ENCODE results near the gene UBE2F.

UBE2F gene

GRCh38 chr2:238082827-238083226, 116.0 kb downstream of the UBE2F start:
- no peak for DNase-seq

DNA sequence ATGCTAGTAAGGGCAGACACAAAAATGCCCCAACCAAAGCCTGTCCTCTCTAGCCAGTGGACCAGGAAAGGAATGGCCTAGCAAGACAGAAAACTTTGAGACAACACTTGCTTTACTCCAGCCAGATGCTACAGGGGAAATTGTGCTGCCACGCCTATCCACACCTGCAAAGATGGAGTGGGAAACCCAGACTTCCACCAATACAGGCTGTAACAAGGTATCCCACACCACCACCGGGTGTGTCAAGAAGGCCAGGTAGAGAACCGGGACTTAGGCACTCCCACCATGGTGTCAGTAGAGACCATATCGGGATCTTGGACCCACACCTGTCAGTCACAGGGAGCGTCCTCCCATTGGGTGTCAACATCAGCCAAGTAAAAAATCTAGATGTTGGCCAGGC, 117.1 kb downstream of the UBE2F start:
- no peak for DNase-seq

DNA sequence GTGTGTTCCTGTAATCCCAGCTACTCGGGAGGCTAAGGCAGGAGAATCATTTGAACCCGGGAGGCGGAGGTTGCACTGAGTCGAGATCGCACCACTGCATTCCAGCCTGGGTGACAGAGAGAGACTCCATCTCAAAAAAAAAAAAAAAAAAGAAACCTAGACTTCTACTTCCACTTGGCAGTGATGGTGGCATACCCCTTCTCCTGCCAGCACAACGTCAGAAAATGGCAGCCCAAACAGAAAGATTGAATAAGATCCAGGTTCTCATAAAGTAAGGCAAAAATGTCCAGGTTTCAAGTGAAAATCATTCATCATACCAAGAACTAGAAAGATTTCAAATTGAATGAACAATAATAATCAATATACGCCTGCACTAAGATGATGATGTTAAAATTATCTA, 117.9 kb downstream of the UBE2F start:
- DNase-seq = no peak

GRCh38 chr2:238085899-238086298, 119.1 kb downstream of the UBE2F start:
- DNase-seq = no peak

- no peak for DNase-seq
Observed at GRCh38 chr2:238087211-238087610, 120.4 kb downstream of the UBE2F start.

GRCh38 chr2:238090887-238091286, 124.1 kb downstream of the UBE2F start:
- DNase-seq = no peak

GRCh38 chr2:238091436-238092060, 124.7 kb downstream of the UBE2F start:
- DNase-seq = no peak
